CD8-positive, alpha-beta memory T cell (primary cell): Measurements from ENCODE around the gene AMIGO1. TPM values are rescaled to one million over a fixed set of nuclear protein-coding genes. Genes with fewer than 3 reads are reported as not detected.

Source experiments
- CTCF ChIA-PET: fragments of 350-600 bp; sonication (Branson Sonifier 250); formaldehyde crosslinking; loops from one replicate; lab custom pipeline; 2021; ENCODE audit warnings: antibody characterized with exemption; lab: Charles Lee
- POLR2A ChIA-PET: fragments of 350-600 bp; sonication (Branson Sonifier 250); formaldehyde crosslinking; loops from one replicate; lab custom pipeline; 2021; ENCODE audit warnings: antibody characterized with exemption; lab: Charles Lee
- DNase-seq, 5 donors: peaks; one replicate each; pipeline versions ENCODE4 v3.0.0 to v3.0.0-alpha.2; 2020 to 2022; ENCODE audit warnings: mixed read lengths in 1 of 5
- H3K27ac ChIP-seq: one replicate; pipeline ENCODE4 v1.7.0; 2013; ENCODE audit warnings: low read depth, mild to moderate bottlenecking, low read length, moderate library complexity
- H3K27me3 ChIP-seq: 2 replicates; pipeline ENCODE4 v1.7.0; 2013; ENCODE audit warnings: low read length, mild to moderate bottlenecking; ENCODE audit not compliant: insufficient read depth, poor library complexity, severe bottlenecking
- H3K36me3 ChIP-seq: 2 replicates; pipeline ENCODE4 v1.7.0; 2013; ENCODE audit warnings: mild to moderate bottlenecking, low read length, moderate library complexity; ENCODE audit not compliant: insufficient read depth
- H3K4me1 ChIP-seq: 2 replicates; pipeline ENCODE4 v1.7.0; 2013; ENCODE audit warnings: mild to moderate bottlenecking, low read length, moderate library complexity; ENCODE audit not compliant: insufficient read depth
- H3K4me3 ChIP-seq: 2 replicates; pipeline ENCODE4 v1.7.0; 2013; ENCODE audit warnings: mild to moderate bottlenecking, low read length
- H3K9me3 ChIP-seq: 2 replicates; pipeline ENCODE4 v1.7.0; 2013; ENCODE audit warnings: mild to moderate bottlenecking, low read length
- H3K27ac Mint-ChIP-seq, 8 donors: one replicate each; pipeline ENCODE4 v1.8.0; 2020 to 2021; ENCODE audit warnings: mixed read lengths in 8 of 8, mild to moderate bottlenecking in 6 of 8, inconsistent platforms in 3 of 8, moderate library complexity in 3 of 8
- H3K27me3 Mint-ChIP-seq, 2 donors: one replicate each; pipeline ENCODE4 v1.8.0; 2020 to 2021; ENCODE audit warnings: mixed read lengths in 2 of 2, mild to moderate bottlenecking in 1 of 2, moderate library complexity in 1 of 2
- H3K36me3 Mint-ChIP-seq, 3 donors: one replicate each; pipeline ENCODE4 v1.8.0; 2020 to 2021; ENCODE audit warnings: mixed read lengths in 3 of 3, inconsistent platforms in 1 of 3, mild to moderate bottlenecking in 1 of 3
- H3K4me1 Mint-ChIP-seq, 3 donors: one replicate each; pipeline ENCODE4 v1.8.0; 2020 to 2021; ENCODE audit warnings: mixed read lengths in 3 of 3, inconsistent platforms in 1 of 3, mild to moderate bottlenecking in 1 of 3
- H3K4me3 Mint-ChIP-seq, 7 donors: one replicate each; pipeline ENCODE4 v1.8.0; 2020 to 2021; ENCODE audit warnings: mixed read lengths in 7 of 7, mild to moderate bottlenecking in 6 of 7, moderate library complexity in 4 of 7, inconsistent platforms in 2 of 7
- H3K9me3 Mint-ChIP-seq, 5 donors: one replicate each; pipeline ENCODE4 v1.8.0; 2020 to 2022; ENCODE audit warnings: mixed read lengths in 5 of 5, mild to moderate bottlenecking in 3 of 5, moderate library complexity in 2 of 5, inconsistent platforms in 1 of 5
- polyA plus RNA-seq: library from polyadenylated mRNA; unstranded; fragments of 300-500 nt; fragmentation: Illumina TruSeq; gene quantifications from one replicate; pipeline ENCODE4 v1.2.3, GENCODE V29; 2021
- total RNA-seq, 2 experiments: library from RNA; stranded (reverse); gene quantifications; one replicate each; pipeline ENCODE4 v1.2.3, GENCODE V29; 2021

AMIGO1 gene
- total and polyA plus RNA-seq, 3 experiments from 2014 or later, result 4.0 to 20.2 (median 4.9) TPM

- Mint-ChIP-seq H3K9me3 (no peaks in the 10 kb centered on the region), H3K4me3 (peak overlapping the region; percentile 79 to 90 (median 81)), H3K36me3 (peaks cover 0 to 34% (median 4%) of the 10 kb centered on the region in 3 donors), H3K27ac (peak overlapping the region; percentile 90 to 97 (median 95)), H3K4me1 (peaks cover 83 to 98% (median 94%) of the 10 kb centered on the region in 3 donors), H3K27me3 (no peaks in the 10 kb centered on the region)
- ChIA-PET POLR2A (interaction anchor here (0.8 to 2.4 kb wide), 5 partner anchors 8 to 47 kb away, joined by 3 to 13 read pairs (median 4); partner anchors contain the start of genes ATXN7L2, CYB561D1 and GNAI3), CTCF (interaction anchor here (1.4 to 32.5 kb wide), 6 partner anchors 6 to 483 kb away, joined by 3 to 1339 read pairs (median 195); partner anchors contain the start of genes AHCYL1, AMIGO1, CYB561D1 and GNAI3)
- Histone ChIP-seq H3K27ac (peak overlapping the region; percentile 1), H3K4me1 (peaks cover 96% of the 10 kb centered on the region), H3K36me3 (peaks cover 17% of the 10 kb centered on the region), H3K9me3 (no peaks in the 10 kb centered on the region), H3K27me3 (no peaks in the 10 kb centered on the region), H3K4me3 (peak overlapping the region; percentile 44)
- no peak for DNase-seq
Measured at GRCh38 chr1:109501644-109502363, 7.7 kb downstream of the AMIGO1 start.

- Histone ChIP-seq H3K4me1 (peaks cover 96% of the 10 kb centered on the region), H3K27me3 (no peaks in the 10 kb centered on the region), H3K9me3 (no peaks in the 10 kb centered on the region), H3K4me3 (peak overlapping the region; percentile 44), H3K27ac (no peak overlapping the region), H3K36me3 (peaks cover 25% of the 10 kb centered on the region)
- Mint-ChIP-seq H3K36me3 (peaks cover 4 to 40% (median 8%) of the 10 kb centered on the region in 3 donors), H3K27ac (peak overlapping the region; percentile 85 to 97 (median 94)), H3K27me3 (no peaks in the 10 kb centered on the region), H3K4me1 (peaks cover 84 to 98% (median 94%) of the 10 kb centered on the region in 3 donors), H3K9me3 (no peaks in the 10 kb centered on the region), H3K4me3 (peak overlapping the region in 6 of 7 donors; percentile 41 to 87 (median 72))
- ChIA-PET POLR2A (no interaction called here), CTCF (interaction anchor here (15.3 to 32.5 kb wide), 3 partner anchors 5 to 33 kb away, joined by 384 to 1339 read pairs (median 384); partner anchors contain the start of genes AMIGO1, CYB561D1 and GPR61)
- no peak for DNase-seq
Measured at GRCh38 chr1:109500941-109501381, 8.6 kb downstream of the AMIGO1 start.

GRCh38 chr1:109499661-109500536, 9.6 kb downstream of the AMIGO1 start:
- Mint-ChIP-seq H3K27ac (peak overlapping the region; percentile 85 to 97 (median 94)), H3K27me3 (no peaks in the 10 kb centered on the region), H3K9me3 (no peaks in the 10 kb centered on the region), H3K36me3 (peaks cover 5 to 48% (median 9%) of the 10 kb centered on the region in 3 donors), H3K4me1 (peaks cover 84 to 98% (median 94%) of the 10 kb centered on the region in 3 donors), H3K4me3 (peak overlapping the region; percentile 41 to 87 (median 63))
- peak overlapping the region; percentile 5 for H3K4me3 ChIP-seq
- peak; percentile 31 to 77 (median 56) for DNase-seq
- peaks cover 33% of the 10 kb centered on the region for H3K36me3 ChIP-seq
- H3K27me3 ChIP-seq, result no peaks in the 10 kb centered on the region
- CTCF ChIA-PET, result interaction anchor here (1.1 to 32.5 kb wide), 5 partner anchors 4 to 139 kb away, joined by 4 to 1339 read pairs (median 384); partner anchors contain the start of genes AMIGO1, ATXN7L2, CYB561D1 and GPR61
- no peak overlapping the region for H3K27ac ChIP-seq
- peaks cover 96% of the 10 kb centered on the region for H3K4me1 ChIP-seq
- H3K9me3 ChIP-seq, result no peaks in the 10 kb centered on the region
- POLR2A ChIA-PET, result interaction anchor here (1.6 kb wide), 1 partner anchor 33 kb away, joined by 6 read pairs; no protein-coding TSS in a partner anchor

DNA sequence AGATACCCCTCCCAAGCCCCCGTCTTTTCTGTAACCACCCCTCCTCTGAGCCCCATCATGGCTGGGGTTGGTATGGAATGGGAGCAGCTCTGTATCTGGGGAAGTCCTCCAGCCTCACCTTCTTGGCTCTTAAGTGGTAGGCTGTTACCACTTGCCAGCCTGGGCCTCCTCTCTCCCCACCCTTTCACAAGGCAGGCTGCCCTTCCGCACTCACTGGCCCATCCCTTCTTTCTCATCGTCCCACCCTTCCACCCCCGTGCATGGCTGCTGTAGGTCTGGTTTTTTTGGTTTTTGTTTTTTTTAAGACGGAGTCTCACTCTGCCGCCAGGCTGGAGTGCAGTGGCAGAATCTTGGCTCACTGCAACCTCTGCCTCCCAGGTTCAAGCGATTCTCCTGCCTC, 10.4 kb downstream of the AMIGO1 start:
- Mint-ChIP-seq H3K36me3 (peaks cover 5 to 49% (median 9%) of the 10 kb centered on the region in 3 donors), H3K4me3 (peak overlapping the region in 6 of 7 donors; percentile 15 to 39 (median 26)), H3K4me1 (peaks cover 82 to 98% (median 90%) of the 10 kb centered on the region in 3 donors), H3K27me3 (no peaks in the 10 kb centered on the region), H3K27ac (peak overlapping the region in 7 of 8 donors; percentile 59 to 97 (median 79)), H3K9me3 (no peaks in the 10 kb centered on the region)
- H3K4me1 ChIP-seq, result peaks cover 95% of the 10 kb centered on the region
- H3K9me3 ChIP-seq, result no peaks in the 10 kb centered on the region
- no peaks in the 10 kb centered on the region for H3K27me3 ChIP-seq
- DNase-seq, result peak in 1 of 5 donors; percentile 28
- POLR2A ChIA-PET, result interaction anchor here (1.6 kb wide), 1 partner anchor 33 kb away, joined by 6 read pairs; no protein-coding TSS in a partner anchor
- no peak overlapping the region for H3K27ac ChIP-seq
- peaks cover 33% of the 10 kb centered on the region for H3K36me3 ChIP-seq
- H3K4me3 ChIP-seq, result no peak overlapping the region
- CTCF ChIA-PET, result interaction anchor here (1.1 to 32.5 kb wide), 7 partner anchors 4 to 485 kb away, joined by 3 to 1339 read pairs (median 22); partner anchors contain the start of genes AHCYL1, AMIGO1, ATXN7L2 and CYB561D1

DNA sequence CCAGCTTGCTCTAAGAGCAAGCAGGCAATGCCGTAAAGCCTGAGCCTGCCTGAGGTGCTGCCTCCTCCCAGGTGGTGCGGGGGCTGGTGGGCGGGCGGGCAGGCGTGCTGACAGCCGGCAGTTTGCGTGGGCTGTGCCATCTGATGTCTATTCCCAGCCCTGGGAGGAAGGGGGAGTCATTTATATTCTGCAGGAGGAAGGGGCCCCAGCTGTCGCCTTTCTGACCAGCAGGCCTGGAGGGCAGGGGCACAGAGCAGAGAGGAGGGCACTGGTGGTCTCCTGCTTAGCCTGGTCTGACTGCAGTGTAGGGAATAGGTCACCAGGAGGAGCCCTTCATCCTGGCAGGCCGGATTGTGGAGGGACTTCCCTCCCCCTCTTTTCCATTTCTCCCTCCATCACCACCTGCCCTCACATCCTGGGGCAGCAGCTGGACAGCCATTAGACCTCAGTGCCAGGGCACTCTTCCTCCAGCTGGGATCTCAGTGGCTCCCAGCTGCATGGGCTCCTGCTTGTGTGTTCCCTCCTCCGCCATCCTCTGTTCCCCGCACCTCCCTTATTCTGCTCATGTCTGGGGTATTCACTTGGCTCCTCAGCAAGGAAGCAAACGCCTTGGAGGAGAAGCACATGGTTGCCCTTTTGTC, 11.2 kb downstream of the AMIGO1 start:
- Histone ChIP-seq H3K36me3 (peaks cover 33% of the 10 kb centered on the region), H3K27me3 (no peaks in the 10 kb centered on the region), H3K9me3 (no peaks in the 10 kb centered on the region), H3K4me1 (peaks cover 93% of the 10 kb centered on the region), H3K27ac (no peak overlapping the region), H3K4me3 (no peak overlapping the region)
- Mint-ChIP-seq H3K36me3 (peaks cover 5 to 50% (median 9%) of the 10 kb centered on the region in 3 donors), H3K4me3 (peak overlapping the region in 5 of 7 donors; percentile 10 to 85 (median 41)), H3K27ac (peak overlapping the region in 6 of 8 donors; percentile 55 to 96 (median 76)), H3K27me3 (no peaks in the 10 kb centered on the region), H3K4me1 (peaks cover 78 to 98% (median 84%) of the 10 kb centered on the region in 3 donors), H3K9me3 (no peaks in the 10 kb centered on the region)
- ChIA-PET POLR2A (interaction anchor here (2.2 kb wide), 1 partner anchor 34 kb away, joined by 10 read pairs; no protein-coding TSS in a partner anchor), CTCF (interaction anchor here (1.1 to 32.5 kb wide), 8 partner anchors 3 to 486 kb away, joined by 3 to 1339 read pairs (median 14); partner anchors contain the start of genes AHCYL1, AMIGO1, ATXN7L2 and CYB561D1)
- DNase-seq, result peak in 1 of 5 donors; percentile 49

DNA sequence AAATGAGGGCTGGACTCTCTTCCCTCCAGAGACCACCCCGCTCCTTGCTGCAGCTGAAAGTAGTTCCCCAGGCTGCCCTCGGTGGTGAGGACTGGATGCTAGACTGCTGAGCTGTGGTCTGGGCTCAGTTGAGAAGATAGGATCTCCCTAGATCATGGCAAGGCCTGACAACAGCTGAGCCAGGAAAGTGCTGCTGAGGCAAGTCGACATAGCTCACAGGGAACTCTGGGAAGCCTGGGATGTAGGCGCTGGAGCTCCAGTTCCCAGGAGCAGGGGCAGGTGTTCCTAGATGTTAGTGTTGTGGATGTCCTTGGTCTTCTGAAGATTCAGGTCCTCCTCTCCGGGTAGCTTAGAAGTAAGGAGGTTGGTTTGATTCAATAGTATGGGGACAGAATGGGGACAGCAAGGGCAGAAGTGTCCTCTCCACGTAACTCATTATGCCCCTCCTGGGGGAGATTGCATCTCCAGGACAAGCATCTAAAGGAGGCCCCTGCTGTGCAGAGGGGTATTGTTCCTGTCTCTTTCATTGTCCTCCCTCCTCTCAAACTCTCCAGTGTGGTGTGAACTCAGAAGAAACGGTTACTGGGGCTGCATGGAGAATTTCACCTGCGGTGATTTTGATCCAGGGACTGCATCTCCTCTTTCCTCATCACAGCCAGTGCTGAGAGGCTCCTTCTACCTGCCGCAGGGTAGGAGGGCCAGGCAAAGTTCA, 11.9 kb downstream of the AMIGO1 start:
- H3K36me3 Mint-ChIP-seq, result peaks cover 5 to 50% (median 9%) of the 10 kb centered on the region in 3 donors
- H3K36me3 ChIP-seq, result peaks cover 33% of the 10 kb centered on the region
- no peak for DNase-seq
- H3K4me1 ChIP-seq, result peaks cover 90% of the 10 kb centered on the region
- peak overlapping the region in 6 of 7 donors; percentile 1 to 54 (median 41) for H3K4me3 Mint-ChIP-seq
- no peaks in the 10 kb centered on the region for H3K9me3 Mint-ChIP-seq
- no peaks in the 10 kb centered on the region for H3K27me3 Mint-ChIP-seq
- H3K27ac ChIP-seq, result no peak overlapping the region
- peak overlapping the region in 6 of 8 donors; percentile 50 to 78 (median 72) for H3K27ac Mint-ChIP-seq
- H3K27me3 ChIP-seq, result no peaks in the 10 kb centered on the region
- H3K9me3 ChIP-seq, result no peaks in the 10 kb centered on the region
- ChIA-PET POLR2A (interaction anchor here (0.5 to 2.2 kb wide), 2 partner anchors 35 to 385 kb away, joined by 5 to 10 read pairs; no protein-coding TSS in a partner anchor), CTCF (interaction anchor here (1.1 to 32.5 kb wide), 7 partner anchors 2 to 487 kb away, joined by 3 to 1339 read pairs (median 22); partner anchors contain the start of genes AHCYL1, AMIGO1, ATXN7L2 and CYB561D1)
- H3K4me1 Mint-ChIP-seq, result peaks cover 72 to 94% (median 81%) of the 10 kb centered on the region in 3 donors
- H3K4me3 ChIP-seq, result no peak overlapping the region
